ENCODE results near the gene HTR3B.
"Not testable (repeated sequence)": the region's sequence is repeated elsewhere in the genome, so short reads cannot be mapped to it uniquely, and the experiment has no call there.

Gene HTR3B

DNA sequence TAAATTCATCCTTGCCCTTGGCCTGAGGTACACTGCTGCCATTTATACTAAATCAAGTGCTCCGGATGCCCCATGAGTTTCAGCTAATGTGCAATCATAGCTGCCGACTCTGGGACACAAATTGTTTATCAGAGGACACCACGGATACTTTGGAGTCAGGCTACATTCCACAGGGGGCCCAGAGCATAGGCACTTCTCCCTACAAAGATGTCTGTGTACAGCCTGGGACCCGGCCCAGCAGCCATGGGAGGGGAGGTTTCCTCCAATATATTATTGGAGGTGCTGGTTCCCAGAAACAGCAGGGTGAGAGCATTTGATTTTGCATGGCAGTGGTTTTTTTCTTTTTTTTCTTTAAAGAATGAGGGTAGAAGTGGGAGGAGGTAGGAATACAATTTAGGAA is 31.3 kb downstream of the HTR3B start:
- no peaks in the 10 kb centered on the region for H3K9me3 Mint-ChIP-seq
- H3K4me3 Mint-ChIP-seq, result no peak overlapping the region
- peaks cover 3 to 26% of the 10 kb centered on the region in 2 donors for H3K27me3 Mint-ChIP-seq
- H3K36me3 Mint-ChIP-seq, result no peaks in the 10 kb centered on the region
- peaks cover 0 to 7% of the 10 kb centered on the region in 2 donors for H3K4me1 Mint-ChIP-seq
- ATAC-seq (replicated peaks) (no peak), DNase-seq (no peak)
- no peak overlapping the region for H3K27ac Mint-ChIP-seq

DNA sequence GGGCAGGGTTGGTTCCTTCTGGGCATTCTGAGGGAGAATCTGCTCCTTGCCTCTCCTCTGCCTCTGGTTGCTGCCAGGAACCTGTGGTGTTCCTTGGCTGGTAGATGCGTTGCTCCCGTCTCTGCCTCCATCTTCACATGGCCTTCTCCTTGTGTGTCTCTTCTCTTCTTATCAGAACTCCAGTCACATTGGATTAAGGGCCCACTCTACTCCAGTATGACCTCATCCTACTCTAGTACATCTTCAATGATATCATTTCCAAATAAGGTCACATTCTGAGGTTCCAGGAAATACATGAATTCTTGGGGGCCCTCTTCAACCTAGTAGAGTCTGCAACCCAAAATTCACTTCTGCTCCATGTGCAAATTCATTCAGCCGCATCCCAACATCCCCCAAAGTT is 33.3 kb downstream of the HTR3B start:
- Mint-ChIP-seq H3K9me3 (no peaks in the 10 kb centered on the region), H3K4me3 (no peak overlapping the region), H3K36me3 (no peaks in the 10 kb centered on the region), H3K4me1 (peaks cover 0 to 7% of the 10 kb centered on the region in 2 donors), H3K27ac (no peak overlapping the region), H3K27me3 (peaks cover 4 to 20% of the 10 kb centered on the region in 2 donors)
- ATAC-seq (replicated peaks) (no peak), DNase-seq (no peak)

DNA sequence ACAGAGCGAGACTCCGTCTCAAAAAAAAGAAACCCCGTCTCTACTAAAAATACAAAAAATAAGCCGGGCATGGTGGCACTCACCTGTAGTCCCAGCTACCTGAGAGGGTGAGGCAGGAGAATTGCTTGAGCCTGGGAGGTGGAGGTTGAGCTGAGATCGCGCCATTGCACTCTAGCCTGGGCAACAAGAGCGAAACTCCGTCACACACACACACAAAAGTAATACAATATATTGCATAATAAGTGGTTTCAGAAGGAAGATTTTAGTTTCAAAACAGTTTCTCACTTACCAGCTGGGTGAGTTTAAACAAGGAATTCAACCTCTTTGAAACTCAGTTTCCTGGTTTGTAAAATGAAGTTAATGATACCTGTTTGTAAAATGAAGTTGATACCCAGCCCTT is 37.7 kb downstream of the HTR3B start:
- Mint-ChIP-seq H3K27ac (no peak overlapping the region), H3K36me3 (no peaks in the 10 kb centered on the region), H3K27me3 (peaks cover 4 to 12% of the 10 kb centered on the region in 2 donors), H3K4me1 (peaks cover 14 to 21% of the 10 kb centered on the region in 2 donors), H3K4me3 (no peak overlapping the region), H3K9me3 (no peaks in the 10 kb centered on the region)
- ATAC-seq (replicated peaks) (no peak), DNase-seq (no peak)

DNA sequence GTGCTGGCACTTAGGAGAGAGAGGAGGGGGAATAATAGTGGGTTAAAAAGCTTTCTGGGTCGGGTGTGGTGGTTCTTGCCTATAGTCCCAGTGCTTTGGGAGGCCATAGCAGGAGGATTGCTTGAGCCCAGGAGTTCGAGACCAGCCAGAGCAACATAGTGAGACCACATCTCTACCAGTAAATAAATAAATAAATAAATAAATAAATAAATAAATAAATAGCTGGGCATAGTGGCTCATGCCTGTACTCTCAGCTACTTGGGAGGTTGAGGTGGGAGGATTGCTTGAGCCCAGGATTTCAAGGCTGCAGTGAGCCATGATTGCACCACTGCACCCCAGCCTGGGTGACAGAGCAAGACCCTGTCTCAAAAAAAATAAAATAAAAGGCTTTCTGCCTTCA is 41.6 kb downstream of the HTR3B start:
- not testable (repeated sequence) for ATAC-seq (replicated peaks); H3K9me3 Mint-ChIP-seq; H3K4me3 Mint-ChIP-seq; DNase-seq; H3K27ac Mint-ChIP-seq; H3K36me3 Mint-ChIP-seq; H3K27me3 Mint-ChIP-seq
- peaks cover 23 to 39% of the 10 kb centered on the region in 2 donors for H3K4me1 Mint-ChIP-seq

DNA sequence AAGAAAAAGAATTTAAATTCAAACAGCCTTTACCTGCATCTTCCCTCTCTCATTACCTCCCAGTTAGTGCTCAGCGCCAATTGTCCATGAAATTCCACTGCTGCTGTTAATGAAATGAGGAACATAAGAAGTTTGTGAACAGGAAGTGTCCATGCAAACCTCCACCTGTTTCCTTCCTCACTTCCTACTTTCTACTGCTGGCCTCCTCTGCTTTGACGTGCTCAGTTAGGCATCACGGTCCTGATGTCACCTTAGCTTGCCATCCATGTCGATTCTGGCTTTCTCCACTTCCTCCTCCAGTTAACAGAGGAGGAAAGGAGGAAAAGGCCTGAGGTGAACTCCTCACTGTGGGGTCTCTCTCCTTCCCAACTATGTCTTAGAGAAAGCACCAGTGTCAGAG is 43.4 kb downstream of the HTR3B start:
- Mint-ChIP-seq H3K4me1 (peaks cover 28 to 39% of the 10 kb centered on the region in 2 donors), H3K27ac (peak overlapping the region; percentile 11), H3K4me3 (peak overlapping the region in 1 of 2 donors; percentile 1), H3K9me3 (no peaks in the 10 kb centered on the region), H3K36me3 (no peaks in the 10 kb centered on the region), H3K27me3 (peaks cover 3 to 14% of the 10 kb centered on the region in 2 donors)
- DNase-seq (no peak), ATAC-seq (replicated peaks) (peak; percentile 75 to 88)

DNA sequence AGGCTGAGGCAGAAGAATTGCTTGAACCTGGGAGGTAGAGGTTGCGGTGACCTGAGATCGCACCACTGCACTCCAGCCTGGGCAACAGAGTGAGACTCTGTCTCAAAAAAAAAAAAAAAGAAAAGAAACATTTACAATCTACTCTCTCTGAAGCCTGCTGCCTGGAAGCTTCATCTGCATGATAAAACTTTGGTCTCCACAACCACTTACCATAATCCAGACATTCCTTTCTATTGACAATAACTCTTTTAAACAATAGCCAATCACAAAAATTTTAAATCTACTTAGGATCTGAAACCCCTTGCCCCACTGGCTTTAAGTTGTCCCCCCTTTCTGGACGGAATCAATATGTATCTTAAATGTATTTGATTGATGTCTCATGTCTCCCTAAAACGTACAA is 45.3 kb downstream of the HTR3B start:
- H3K9me3 Mint-ChIP-seq, result no peaks in the 10 kb centered on the region
- peaks cover 7 to 19% of the 10 kb centered on the region in 2 donors for H3K27me3 Mint-ChIP-seq
- H3K27ac Mint-ChIP-seq, result no peak overlapping the region
- H3K36me3 Mint-ChIP-seq, result no peaks in the 10 kb centered on the region
- DNase-seq, result no peak
- no peak overlapping the region for H3K4me3 Mint-ChIP-seq
- H3K4me1 Mint-ChIP-seq, result peaks cover 28 to 38% of the 10 kb centered on the region in 2 donors
- no peak for ATAC-seq (replicated peaks)

DNA sequence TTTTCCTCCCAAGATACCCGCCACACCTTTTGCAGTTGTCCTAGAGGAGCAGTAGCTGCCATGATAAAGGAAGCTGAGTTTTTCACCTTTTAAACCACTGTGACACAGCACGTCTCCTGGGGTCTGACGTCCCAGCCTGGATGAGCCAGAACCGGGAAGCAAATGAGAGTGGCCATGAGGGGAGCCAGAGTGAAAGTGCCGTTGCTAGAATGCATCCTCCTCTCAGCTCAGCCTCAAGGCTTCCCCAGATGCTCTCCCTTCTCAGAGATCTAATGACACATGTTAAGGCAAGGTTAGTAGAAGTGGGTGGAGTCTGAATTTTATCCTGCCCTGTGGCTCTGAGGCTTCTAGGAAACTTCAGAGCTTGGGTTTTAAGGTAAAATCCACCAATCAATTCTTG is 46.9 kb downstream of the HTR3B start:
- ATAC-seq (replicated peaks) (no peak), DNase-seq (no peak)
- no peaks in the 10 kb centered on the region for H3K36me3 Mint-ChIP-seq

DNA sequence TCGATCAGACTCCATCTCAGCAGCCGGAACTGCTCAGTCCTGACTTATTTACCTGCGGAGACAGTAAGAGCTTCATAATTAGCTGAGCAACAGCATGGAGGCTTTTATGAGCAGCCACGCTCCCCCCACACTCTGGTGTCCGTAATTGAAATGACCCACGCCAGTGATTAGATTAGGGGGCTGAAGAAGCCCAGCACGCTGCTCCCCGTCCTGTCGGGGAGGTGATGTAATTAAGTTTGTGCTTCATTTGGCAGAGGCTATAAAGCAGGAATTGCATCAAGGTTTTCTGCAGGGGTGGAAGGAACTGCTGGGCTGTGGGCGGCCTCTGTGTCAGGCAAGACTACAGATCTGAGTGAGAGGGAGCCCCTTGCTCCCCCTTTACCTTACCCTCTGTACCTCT is 47.5 kb downstream of the HTR3B start:
- no peak overlapping the region for H3K27ac Mint-ChIP-seq
- H3K36me3 Mint-ChIP-seq, result no peaks in the 10 kb centered on the region
- peaks cover 14 to 19% of the 10 kb centered on the region in 2 donors for H3K4me1 Mint-ChIP-seq
- H3K4me3 Mint-ChIP-seq, result no peak overlapping the region
- DNase-seq (no peak), ATAC-seq (replicated peaks) (no peak)
- peaks cover 10 to 19% of the 10 kb centered on the region in 2 donors for H3K27me3 Mint-ChIP-seq
- no peaks in the 10 kb centered on the region for H3K9me3 Mint-ChIP-seq

More for the DNA sequence above, 46.9 kb downstream of the HTR3B start:
- H3K4me3 Mint-ChIP-seq, result no peak overlapping the region
- H3K9me3 Mint-ChIP-seq, result no peaks in the 10 kb centered on the region
- H3K27me3 Mint-ChIP-seq, result peaks cover 7 to 19% of the 10 kb centered on the region in 2 donors
- H3K4me1 Mint-ChIP-seq, result peaks cover 19 to 25% of the 10 kb centered on the region in 2 donors
- no peak overlapping the region for H3K27ac Mint-ChIP-seq

DNA sequence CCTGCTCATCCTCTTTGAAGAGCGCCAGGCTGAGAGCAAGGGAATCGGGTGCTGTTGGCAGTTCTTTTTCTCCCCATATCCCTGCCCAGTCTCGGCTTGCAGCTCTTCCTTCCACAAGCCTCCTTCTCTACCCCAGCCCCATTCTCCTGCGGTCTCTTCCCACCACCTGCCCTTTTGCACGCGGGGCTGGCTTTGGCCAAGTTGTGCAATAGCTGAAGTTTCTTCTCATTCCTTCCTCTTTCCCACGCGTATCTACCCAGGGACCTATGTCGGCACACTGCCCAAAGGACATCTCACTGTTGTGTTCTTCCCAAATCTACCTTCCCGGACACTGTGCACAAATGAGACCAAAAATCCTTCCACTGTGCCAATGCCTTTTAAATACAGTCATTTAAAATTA is 48.0 kb downstream of the HTR3B start:
- no peaks in the 10 kb centered on the region for H3K9me3 Mint-ChIP-seq
- H3K27ac Mint-ChIP-seq, result no peak overlapping the region
- peaks cover 11 to 14% of the 10 kb centered on the region in 2 donors for H3K4me1 Mint-ChIP-seq
- no peaks in the 10 kb centered on the region for H3K36me3 Mint-ChIP-seq
- H3K4me3 Mint-ChIP-seq, result no peak overlapping the region
- peaks cover 10 to 19% of the 10 kb centered on the region in 2 donors for H3K27me3 Mint-ChIP-seq
- ATAC-seq (replicated peaks) (no peak), DNase-seq (no peak)

DNA sequence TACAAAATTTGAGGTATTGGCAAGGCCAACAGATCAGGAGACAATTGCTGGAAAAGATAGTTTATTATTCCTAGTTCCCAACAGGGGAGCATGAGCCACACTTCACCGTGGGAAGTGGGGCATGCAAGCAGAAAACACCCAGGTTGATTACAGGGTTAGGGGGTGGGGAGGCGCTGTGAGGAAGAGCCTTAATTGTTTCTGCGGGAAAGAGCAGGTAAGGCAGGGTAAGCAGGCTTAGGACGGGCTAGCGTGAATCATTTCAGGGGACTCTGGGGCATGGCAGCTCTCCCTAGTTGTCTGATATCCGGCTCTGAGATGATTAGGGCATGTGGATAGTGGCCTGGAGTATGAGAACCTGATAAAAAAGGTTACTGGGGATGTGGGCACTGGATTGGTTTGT is 49.6 kb downstream of the HTR3B start:
- peaks cover 10 to 25% of the 10 kb centered on the region in 2 donors for H3K27me3 Mint-ChIP-seq
- H3K9me3 Mint-ChIP-seq, result no peaks in the 10 kb centered on the region
- DNase-seq, result no peak
- H3K4me1 Mint-ChIP-seq, result peaks cover 8 to 14% of the 10 kb centered on the region in 2 donors
- H3K27ac Mint-ChIP-seq, result no peak overlapping the region
- H3K36me3 Mint-ChIP-seq, result no peaks in the 10 kb centered on the region
- H3K4me3 Mint-ChIP-seq, result no peak overlapping the region
- no peak for ATAC-seq (replicated peaks)

DNA sequence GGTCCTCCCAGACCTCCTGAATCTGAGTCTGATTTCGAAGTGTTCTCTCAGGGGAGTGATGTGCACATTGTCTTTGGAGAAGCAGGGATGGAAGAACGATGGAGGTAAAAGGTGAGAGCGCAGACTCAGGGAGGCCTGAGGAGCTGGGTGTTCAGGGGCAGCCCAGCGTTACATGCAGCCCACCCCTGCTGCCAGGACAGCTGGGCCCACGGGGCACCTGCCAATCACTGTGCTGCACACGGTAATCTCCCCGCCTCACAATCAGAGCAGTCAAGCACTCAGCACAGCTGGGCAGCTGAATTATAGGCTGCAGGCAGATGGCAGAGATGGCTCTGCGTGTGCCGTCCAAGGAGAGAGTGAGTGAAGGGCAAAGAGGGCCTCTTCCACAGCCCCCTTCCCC is 52.4 kb downstream of the HTR3B start:
- H3K9me3 Mint-ChIP-seq, result no peaks in the 10 kb centered on the region
- no peaks in the 10 kb centered on the region for H3K36me3 Mint-ChIP-seq
- no peak for ATAC-seq (replicated peaks)
- H3K4me3 Mint-ChIP-seq, result no peak overlapping the region
- no peak overlapping the region for H3K27ac Mint-ChIP-seq
- no peak for DNase-seq
- peaks cover 4 to 11% of the 10 kb centered on the region in 2 donors for H3K4me1 Mint-ChIP-seq
- peaks cover 10 to 27% of the 10 kb centered on the region in 2 donors for H3K27me3 Mint-ChIP-seq

DNA sequence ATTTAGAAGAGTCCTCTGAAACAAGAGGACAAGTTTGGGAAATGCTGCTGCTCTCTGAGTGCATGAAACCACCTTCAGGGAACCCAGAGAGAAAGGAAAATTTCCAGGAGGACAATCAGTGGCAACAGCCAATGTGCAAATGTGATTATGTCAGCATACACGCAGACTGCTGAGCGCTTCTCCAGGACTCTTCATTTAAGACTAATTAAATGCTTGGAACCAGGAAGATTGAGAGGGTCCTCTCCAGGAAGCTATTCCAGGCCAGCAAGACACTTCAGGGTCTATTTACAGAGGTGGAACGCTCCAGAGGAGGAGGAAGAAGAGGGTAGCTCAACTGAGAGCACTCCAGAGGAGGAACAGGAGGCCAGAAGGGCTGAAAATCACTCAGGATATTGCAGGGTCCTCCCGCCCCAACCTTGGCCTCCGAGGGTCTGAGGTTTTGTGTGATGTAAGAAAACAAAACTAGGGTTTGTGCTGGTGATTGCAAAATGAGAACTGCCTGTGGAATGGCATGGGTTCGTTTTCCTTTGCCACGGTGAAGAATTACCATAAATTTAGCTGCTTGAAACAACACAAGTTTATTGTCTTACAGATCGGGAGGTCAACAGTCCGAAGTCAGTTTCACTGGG is 56.2 kb downstream of the HTR3B start:
- H3K4me1 Mint-ChIP-seq, result peaks cover 4 to 11% of the 10 kb centered on the region in 2 donors
- H3K9me3 Mint-ChIP-seq, result no peaks in the 10 kb centered on the region
- DNase-seq (no peak), ATAC-seq (replicated peaks) (no peak)
- H3K36me3 Mint-ChIP-seq, result no peaks in the 10 kb centered on the region
- H3K27me3 Mint-ChIP-seq, result peaks cover 3 to 12% of the 10 kb centered on the region in 2 donors
- H3K4me3 Mint-ChIP-seq, result no peak overlapping the region
- H3K27ac Mint-ChIP-seq, result no peak overlapping the region

DNA sequence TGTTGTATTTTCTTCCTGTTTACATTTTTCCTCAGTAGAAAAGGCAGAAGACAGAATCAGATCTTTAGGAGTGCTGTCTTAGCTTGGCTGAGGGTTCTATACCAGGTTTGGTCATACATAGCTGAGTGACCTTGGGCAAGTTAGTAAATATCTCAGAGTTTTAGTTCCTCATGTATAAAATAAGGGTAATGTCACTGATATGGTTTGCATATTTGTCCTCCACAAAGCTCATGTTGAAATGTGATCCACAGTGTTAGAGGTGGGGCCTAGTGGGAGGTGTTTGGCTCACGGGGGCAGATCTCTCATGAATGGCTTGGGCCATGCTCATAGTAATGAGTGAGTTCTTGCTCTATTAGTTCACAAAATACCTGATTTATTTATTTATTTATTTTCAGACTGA is 62.8 kb downstream of the HTR3B start:
- peaks cover 28 to 45% of the 10 kb centered on the region in 2 donors for H3K4me1 Mint-ChIP-seq
- peaks cover 0 to 1% of the 10 kb centered on the region in 2 donors for H3K9me3 Mint-ChIP-seq
- no peak for DNase-seq
- no peak overlapping the region for H3K27ac Mint-ChIP-seq
- H3K27me3 Mint-ChIP-seq, result no peaks in the 10 kb centered on the region
- no peak overlapping the region for H3K4me3 Mint-ChIP-seq
- ATAC-seq (replicated peaks), result peak; percentile 70 to 81
- no peaks in the 10 kb centered on the region for H3K36me3 Mint-ChIP-seq

DNA sequence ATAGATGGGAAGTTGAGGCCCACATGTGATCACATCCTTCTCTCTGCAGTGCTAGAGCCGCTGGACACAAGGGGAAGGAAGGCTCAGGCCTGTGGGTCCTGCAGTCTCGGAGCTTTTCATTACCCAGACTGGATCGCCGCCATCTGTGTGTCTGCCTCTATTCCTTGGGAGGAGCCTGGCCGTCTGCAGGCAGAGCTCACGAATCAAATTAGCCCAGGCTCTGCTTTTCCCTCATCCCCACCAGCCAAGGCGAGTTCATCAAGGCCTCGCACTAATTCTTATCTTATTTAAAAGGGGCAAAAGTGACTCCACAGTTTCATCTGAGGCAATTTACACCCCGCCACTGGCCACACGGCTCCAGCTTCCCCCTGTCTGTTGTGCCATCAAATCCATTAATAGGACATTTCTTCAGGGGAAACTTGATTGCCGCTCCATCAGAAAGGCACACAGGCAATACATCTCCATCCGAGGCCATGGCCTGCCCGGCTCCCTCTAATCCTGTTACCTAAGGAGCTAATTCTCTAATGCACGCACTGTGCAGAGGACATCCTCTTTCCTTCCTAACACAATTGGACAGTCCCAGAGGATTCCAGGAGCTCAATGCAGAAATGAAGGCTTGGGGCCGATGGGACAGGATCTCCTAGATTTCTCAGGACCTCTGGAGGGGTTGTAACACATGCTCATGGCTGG is 67.1 kb downstream of the HTR3B start:
- no peak for DNase-seq
- no peak for ATAC-seq (replicated peaks)
- no peaks in the 10 kb centered on the region for H3K36me3 Mint-ChIP-seq
- peaks cover 45 to 87% of the 10 kb centered on the region in 2 donors for H3K4me1 Mint-ChIP-seq
- peaks cover 0 to 1% of the 10 kb centered on the region in 2 donors for H3K9me3 Mint-ChIP-seq
- H3K27ac Mint-ChIP-seq, result no peak overlapping the region
- H3K27me3 Mint-ChIP-seq, result no peaks in the 10 kb centered on the region
- H3K4me3 Mint-ChIP-seq, result no peak overlapping the region

Data from stimulated activated naive B cell treated with anti-CD40 and anti-IgM and Interleukin-4, amounts not matched to agents 10 μg/mL and 1 μg/mL and 100 μg/mL, for 72 hours (primary cell).